ENCODE data around the gene ADCK1. TPM values are rescaled to one million over a fixed set of nuclear protein-coding genes. Genes with fewer than 3 reads are reported as not detected.

ADCK1 gene
- polyA plus RNA-seq, 1 donor from 2014 or later = 13.6 TPM

DNA sequence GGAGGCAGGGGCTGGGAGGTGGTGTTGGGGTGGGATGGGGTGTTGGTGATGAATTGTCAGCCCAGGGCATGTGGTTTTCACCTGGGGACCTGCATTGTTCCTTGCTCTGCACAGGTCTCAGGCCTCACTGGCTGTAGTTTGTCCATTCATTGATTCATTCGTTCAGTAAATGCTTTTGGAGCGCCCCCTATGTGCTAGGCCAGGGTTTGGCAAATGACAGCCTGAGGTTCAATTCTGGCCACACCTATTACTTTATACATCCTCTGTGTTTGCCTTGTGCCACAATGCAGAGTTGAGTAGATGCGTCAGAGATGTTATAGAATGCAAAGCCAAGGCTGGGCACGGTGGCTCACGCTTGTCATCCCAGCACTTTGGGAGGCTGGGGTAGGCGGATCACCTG, 4.7 kb downstream of the ADCK1 start:
- Histone ChIP-seq H2AFZ (ENCODE audit: low read depth, low read length) (no peak overlapping the region), H3K9me2 (ENCODE audit: insufficient read depth, low read length) (no peaks in the 10 kb centered on the region), H3K79me2 (replicated peaks; ENCODE audit: insufficient read depth, low read length) (no peaks in the 10 kb centered on the region), H3K27me3 (ENCODE audit: insufficient read depth, low read depth, low read length) (no peaks in the 10 kb centered on the region), H3K36me3 (ENCODE audit: insufficient read depth, low read length) (no peaks in the 10 kb centered on the region), H3K27ac (ENCODE audit: low read length) (no peak overlapping the region), H3K9ac (ENCODE audit: low read length) (no peak overlapping the region), H3K4me3 (ENCODE audit: low read length) (no peak overlapping the region), H3K9me3 (ENCODE audit: low read length) (no peaks in the 10 kb centered on the region), H4K20me1 (ENCODE audit: insufficient read depth) (no peaks in the 10 kb centered on the region), H3F3A (ENCODE audit: insufficient read depth, low read length, poor library complexity, severe bottlenecking) (no peaks in the 10 kb centered on the region), H3K4me2 (ENCODE audit: low read length) (no peak overlapping the region)
- TF ChIP-seq SMC3 (conservative IDR thresholded peaks at IDR 0.05; ENCODE audit: poor library complexity) (no peak), POLR2AphosphoS5 (IDR thresholded peaks at IDR 0.05) (no peak), TAF1 (IDR thresholded peaks at IDR 0.05; ENCODE audit: low read depth) (no peak)
- TF ChIP-seq, protein P1, sequence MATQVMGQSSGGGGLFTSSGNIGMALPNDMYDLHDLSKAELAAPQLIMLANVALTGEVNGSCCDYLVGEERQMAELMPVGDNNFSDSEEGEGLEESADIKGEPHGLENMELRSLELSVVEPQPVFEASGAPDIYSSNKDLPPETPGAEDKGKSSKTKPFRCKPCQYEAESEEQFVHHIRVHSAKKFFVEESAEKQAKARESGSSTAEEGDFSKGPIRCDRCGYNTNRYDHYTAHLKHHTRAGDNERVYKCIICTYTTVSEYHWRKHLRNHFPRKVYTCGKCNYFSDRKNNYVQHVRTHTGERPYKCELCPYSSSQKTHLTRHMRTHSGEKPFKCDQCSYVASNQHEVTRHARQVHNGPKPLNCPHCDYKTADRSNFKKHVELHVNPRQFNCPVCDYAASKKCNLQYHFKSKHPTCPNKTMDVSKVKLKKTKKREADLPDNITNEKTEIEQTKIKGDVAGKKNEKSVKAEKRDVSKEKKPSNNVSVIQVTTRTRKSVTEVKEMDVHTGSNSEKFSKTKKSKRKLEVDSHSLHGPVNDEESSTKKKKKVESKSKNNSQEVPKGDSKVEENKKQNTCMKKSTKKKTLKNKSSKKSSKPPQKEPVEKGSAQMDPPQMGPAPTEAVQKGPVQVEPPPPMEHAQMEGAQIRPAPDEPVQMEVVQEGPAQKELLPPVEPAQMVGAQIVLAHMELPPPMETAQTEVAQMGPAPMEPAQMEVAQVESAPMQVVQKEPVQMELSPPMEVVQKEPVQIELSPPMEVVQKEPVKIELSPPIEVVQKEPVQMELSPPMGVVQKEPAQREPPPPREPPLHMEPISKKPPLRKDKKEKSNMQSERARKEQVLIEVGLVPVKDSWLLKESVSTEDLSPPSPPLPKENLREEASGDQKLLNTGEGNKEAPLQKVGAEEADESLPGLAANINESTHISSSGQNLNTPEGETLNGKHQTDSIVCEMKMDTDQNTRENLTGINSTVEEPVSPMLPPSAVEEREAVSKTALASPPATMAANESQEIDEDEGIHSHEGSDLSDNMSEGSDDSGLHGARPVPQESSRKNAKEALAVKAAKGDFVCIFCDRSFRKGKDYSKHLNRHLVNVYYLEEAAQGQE (IDR thresholded peaks at IDR 0.05; ENCODE audit: borderline replicate concordance) = no peak
- TF ChIP-seq, protein P2, sequence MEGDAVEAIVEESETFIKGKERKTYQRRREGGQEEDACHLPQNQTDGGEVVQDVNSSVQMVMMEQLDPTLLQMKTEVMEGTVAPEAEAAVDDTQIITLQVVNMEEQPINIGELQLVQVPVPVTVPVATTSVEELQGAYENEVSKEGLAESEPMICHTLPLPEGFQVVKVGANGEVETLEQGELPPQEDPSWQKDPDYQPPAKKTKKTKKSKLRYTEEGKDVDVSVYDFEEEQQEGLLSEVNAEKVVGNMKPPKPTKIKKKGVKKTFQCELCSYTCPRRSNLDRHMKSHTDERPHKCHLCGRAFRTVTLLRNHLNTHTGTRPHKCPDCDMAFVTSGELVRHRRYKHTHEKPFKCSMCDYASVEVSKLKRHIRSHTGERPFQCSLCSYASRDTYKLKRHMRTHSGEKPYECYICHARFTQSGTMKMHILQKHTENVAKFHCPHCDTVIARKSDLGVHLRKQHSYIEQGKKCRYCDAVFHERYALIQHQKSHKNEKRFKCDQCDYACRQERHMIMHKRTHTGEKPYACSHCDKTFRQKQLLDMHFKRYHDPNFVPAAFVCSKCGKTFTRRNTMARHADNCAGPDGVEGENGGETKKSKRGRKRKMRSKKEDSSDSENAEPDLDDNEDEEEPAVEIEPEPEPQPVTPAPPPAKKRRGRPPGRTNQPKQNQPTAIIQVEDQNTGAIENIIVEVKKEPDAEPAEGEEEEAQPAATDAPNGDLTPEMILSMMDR (IDR thresholded peaks at IDR 0.05; ENCODE audit: poor library complexity, severe bottlenecking) = no peak

DNA sequence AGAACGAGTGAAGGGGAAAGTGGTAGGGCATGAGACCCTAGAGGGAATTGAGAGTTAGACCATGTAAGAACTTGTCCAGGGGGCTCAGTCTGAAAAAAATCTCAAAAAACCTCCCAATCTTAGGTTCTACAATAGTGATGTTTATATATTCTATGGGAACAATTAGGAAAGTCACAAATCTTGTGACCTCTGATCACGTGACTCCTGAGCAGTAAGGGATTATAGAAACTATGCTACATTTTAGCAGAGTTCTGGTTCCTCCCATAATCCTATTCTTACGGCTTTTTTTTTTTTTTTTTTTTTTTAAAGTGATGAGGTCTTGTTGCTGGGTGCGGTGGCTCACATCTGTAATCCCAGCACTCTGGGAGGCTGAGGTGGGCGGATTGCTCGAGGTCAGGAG, 5.8 kb downstream of the ADCK1 start:
- no peaks in the 10 kb centered on the region for H3K9me2 ChIP-seq (ENCODE audit: insufficient read depth, low read length)

More for the DNA sequence above, 5.8 kb downstream of the ADCK1 start:
- Histone ChIP-seq H3K9ac (ENCODE audit: low read length) (no peak overlapping the region), H3K27ac (ENCODE audit: low read length) (no peak overlapping the region), H3K36me3 (ENCODE audit: insufficient read depth, low read length) (no peaks in the 10 kb centered on the region), H3F3A (ENCODE audit: insufficient read depth, low read length, poor library complexity, severe bottlenecking) (no peaks in the 10 kb centered on the region), H3K4me2 (ENCODE audit: low read length) (no peak overlapping the region), H3K9me3 (ENCODE audit: low read length) (no peaks in the 10 kb centered on the region), H4K20me1 (ENCODE audit: insufficient read depth) (no peaks in the 10 kb centered on the region), H3K27me3 (ENCODE audit: insufficient read depth, low read depth, low read length) (no peaks in the 10 kb centered on the region), H2AFZ (ENCODE audit: low read depth, low read length) (no peak overlapping the region), H3K79me2 (replicated peaks; ENCODE audit: insufficient read depth, low read length) (no peaks in the 10 kb centered on the region), H3K4me3 (ENCODE audit: low read length) (no peak overlapping the region)
- no peak for TF ChIP-seq SMC3 (conservative IDR thresholded peaks at IDR 0.05; ENCODE audit: poor library complexity)
- TF ChIP-seq EP300 (conservative IDR thresholded peaks at IDR 0.05; ENCODE audit: poor library complexity, severe bottlenecking) = no peak
- no peak for TF ChIP-seq MXI1 (conservative IDR thresholded peaks at IDR 0.05; ENCODE audit: poor library complexity, severe bottlenecking)
- TF ChIP-seq, protein P1 (IDR thresholded peaks at IDR 0.05; ENCODE audit: borderline replicate concordance) = no peak
- no peak for TF ChIP-seq RAD21 (conservative IDR thresholded peaks at IDR 0.05)
- no peak for TF ChIP-seq POLR2AphosphoS5 (IDR thresholded peaks at IDR 0.05)
- TF ChIP-seq EZH2 (IDR thresholded peaks at IDR 0.05; ENCODE audit: borderline replicate concordance, insufficient read depth, low read length, poor library complexity, severe bottlenecking) = no peak
- no peak for TF ChIP-seq TAF1 (IDR thresholded peaks at IDR 0.05; ENCODE audit: low read depth)
- TF ChIP-seq, protein P2 (IDR thresholded peaks at IDR 0.05; ENCODE audit: poor library complexity, severe bottlenecking) = no peak

Data from neural cell (in vitro differentiated cells).